Left renal pelvis (tissue), 4 donors: ENCODE measurements around the gene HOMER2. TPM values are rescaled to one million over a fixed set of nuclear protein-coding genes. Genes with fewer than 3 reads are reported as not detected.

Source experiments
- DNase-seq, 4 donors: peaks; one replicate each; pipeline ENCODE4 v3.0.0-alpha.2; 2013; ENCODE audit warnings: low read depth in 4 of 4, low spot score in 3 of 4
- polyA plus RNA-seq, 4 donors: library from polyadenylated mRNA; unstranded; fragments of 120-200 nt; gene quantifications; one replicate each; pipeline ENCODE4 v1.2.1, GENCODE V29; 2013; ENCODE audit not compliant: insufficient read length in 4 of 4

The HOMER2 gene
- polyA plus RNA-seq, 4 donors: 9.6 to 32.6 (median 27.3) TPM

DNA sequence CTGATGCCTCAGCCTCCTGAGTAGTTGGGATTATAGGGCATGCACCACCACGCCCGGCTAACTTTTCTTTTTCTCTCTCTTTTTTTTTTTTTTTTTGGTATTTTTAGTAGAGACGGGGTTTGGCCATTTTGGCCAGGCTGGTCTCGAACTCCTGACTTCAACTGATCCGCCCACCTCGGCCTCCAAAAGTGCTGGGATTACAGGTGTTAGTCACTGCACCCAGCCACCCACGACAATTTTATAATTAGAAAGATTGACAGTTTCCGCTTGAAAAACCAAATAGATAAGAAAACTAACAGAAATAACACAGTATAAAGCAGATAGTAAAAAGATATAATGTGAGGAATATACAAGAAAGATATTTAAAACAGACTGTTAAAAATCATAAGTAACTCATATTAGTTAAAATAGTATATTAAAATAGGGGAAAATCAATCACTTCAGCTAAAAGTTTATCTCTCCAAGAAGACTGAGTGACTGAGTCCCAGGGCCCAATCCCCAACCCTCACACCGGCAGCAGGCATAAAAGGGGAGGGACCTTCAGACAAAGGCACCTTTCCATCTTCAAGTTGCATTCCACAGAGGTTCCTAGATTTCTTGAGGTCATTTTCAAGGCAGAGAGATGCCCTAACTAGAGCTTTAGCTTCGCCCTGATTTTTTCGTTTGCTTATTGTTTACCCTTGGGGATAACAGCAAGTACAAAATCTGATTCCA, 144.4 kb downstream of the HOMER2 start:
- DNase-seq: no peak

DNA sequence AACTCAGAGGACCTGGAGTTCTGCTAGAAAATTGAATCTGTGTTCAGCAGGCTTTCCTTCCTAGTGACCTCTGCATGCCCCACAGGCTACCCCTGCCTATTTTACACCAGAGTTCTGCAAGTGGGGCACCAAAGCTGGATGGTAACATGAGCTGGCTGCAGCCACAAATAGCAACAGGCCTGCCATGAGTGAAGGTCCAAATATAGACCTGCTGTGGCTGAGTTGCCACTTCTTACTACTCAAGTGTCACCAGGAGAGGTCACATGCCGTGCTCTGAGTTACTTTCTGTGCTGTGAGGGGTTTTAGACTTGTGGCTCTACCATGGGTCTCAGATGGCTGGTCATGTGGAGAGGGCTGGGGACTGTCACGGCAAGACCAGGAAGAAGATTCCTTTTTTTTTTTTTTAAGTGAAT, 146.5 kb downstream of the HOMER2 start, which contains the start of gene FSD2:
Gene FSD2, minus strand, starts transcription at position 76 of the 413 bp plus-strand sequence. CDS start 18,679 bp downstream, outside the sequence.
- DNase-seq: peak in 1 of 4 donors; percentile 14

DNA sequence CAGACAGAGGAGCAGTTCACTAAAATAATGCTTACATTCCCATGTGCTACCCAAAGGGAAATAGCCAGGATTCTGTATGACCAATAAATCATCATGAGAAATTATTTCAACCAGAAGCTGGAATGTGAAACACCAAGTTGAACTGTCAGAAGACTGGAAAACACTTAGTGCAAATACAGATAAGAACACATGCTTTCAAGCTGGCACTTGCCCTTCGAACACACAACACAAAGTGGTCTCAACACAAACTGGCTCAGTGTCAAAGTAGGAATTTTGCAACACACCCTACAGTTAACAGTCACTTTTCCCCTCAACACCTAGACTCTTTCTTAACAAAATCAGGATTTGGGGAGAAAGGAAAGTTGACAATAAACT, 148.0 kb downstream of the HOMER2 start:
- no peak for DNase-seq

DNA sequence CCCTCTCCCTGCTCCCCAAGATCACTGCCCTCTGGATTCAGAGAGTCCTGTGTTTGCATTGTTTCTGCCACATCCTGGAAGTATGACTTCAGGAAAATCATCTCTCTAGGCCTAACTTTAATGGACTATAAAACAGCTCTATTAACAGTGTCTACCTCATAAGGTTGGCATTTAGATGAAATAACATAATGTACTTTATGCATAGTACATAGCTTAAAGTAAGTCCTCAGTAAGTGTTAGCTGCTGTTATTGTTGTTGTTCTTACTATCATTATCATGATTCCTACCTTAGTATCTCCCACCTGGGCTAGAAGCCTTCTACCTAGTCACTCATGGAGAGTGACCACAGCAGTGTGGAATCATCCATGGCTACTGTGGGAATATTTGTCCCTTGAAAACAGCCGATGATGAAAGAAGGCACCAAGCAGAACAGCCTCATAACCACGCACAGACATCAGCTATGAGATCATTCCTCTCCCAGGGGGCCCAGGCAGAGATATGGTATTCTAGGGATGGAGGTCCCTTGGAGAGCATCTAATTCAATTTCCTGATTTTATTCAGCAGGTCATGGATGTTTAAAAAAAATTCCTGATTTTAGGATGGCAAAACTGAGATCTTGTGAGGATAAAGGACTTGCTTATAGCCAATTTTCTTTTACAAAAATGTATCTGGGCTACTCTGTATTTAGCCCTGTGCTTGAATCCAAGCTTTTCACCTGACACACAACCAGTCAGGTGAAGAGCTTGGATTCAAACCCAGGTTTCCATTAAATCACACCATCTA, 148.5 kb downstream of the HOMER2 start:
- no peak for DNase-seq

DNA sequence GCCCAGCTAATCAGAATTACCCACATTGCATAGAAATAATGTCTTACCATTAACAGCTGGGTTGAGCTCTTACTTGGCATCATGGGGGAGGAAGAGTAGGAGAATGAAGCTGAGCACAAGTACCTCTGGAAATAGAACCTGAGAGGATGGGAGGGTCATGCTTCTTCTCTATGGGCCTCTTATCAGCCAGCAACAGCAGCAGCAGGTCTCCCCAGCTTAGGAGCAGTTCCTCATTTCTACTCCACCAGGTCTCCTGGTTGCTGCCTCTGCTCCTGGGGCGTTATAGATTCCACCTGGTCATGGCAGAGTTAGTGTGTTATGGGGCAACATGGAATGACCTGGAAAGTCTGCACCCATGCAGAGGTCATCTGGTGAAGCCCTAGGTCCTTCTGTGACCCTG, 150.0 kb downstream of the HOMER2 start:
- DNase-seq: no peak

DNA sequence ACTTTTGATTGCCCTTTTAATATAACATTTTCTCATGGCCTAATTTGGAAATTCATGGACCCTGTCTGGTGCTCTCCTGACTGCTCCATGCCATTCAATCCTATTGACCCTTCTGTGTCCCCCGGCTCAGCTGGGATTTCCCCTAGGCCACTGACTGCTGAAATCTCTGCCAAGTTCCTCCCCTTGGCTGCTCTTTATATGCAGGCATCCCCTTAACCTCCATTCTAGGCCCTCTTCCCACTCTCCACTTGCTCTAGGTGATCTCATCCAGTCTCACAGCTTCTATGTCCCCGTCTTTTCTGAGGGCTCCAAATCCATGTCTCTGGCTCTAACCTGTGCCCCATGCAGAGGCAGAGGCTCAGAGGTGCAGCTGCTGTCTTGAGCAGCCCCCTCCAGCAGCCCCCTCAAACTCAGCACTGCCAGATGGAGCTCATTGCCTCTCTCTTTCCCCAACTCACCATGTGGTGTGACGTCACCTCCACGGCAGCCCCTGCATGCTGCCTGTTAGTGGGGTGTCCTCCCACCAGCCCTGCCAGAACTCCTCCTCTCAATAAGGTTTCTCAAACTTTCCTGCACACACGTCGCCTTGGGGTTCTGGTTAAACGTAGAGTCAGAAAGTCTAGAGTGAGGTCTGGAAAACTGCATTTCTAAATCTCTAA, 153.2 kb downstream of the HOMER2 start:
- DNase-seq: no peak

Other genes with a start within 250 kb of the HOMER2 start
- gene AP3B2, start 242.8 kb downstream of the HOMER2 start, polyA plus RNA-seq: 1 to 10 TPM; 1.6 to 3.4 (median 2.0) TPM
- under 1 TPM; 0.11 to 0.35 (median 0.29) TPM for gene FSD2, start 146.7 kb downstream of the HOMER2 start, polyA plus RNA-seq
- 10 to 100 TPM in 3 of 4 donors, 1 to 10 TPM in 1; 8.6 to 15.8 (median 12.4) TPM for gene WHAMM, start 143.1 kb downstream of the HOMER2 start, polyA plus RNA-seq
- gene RAMAC, start 33.5 kb upstream of the HOMER2 start, polyA plus RNA-seq: 10 to 100 TPM; 30.9 to 47.4 (median 41.7) TPM
- 10 to 100 TPM; 23.4 to 32.5 (median 28.8) TPM for gene C15orf40, start 58.9 kb upstream of the HOMER2 start, polyA plus RNA-seq
- gene BTBD1, start 114.5 kb upstream of the HOMER2 start, polyA plus RNA-seq: 10 to 100 TPM; 59.9 to 87.0 (median 66.5) TPM
- gene TM6SF1, start 154.9 kb upstream of the HOMER2 start, polyA plus RNA-seq: 1 to 10 TPM; 1.8 to 2.4 (median 2.0) TPM